ENCODE data around the gene FAM219A.
"Not testable (repeated sequence)": the region's sequence is repeated elsewhere in the genome, so short reads cannot be mapped to it uniquely, and the experiment has no call there.

The FAM219A gene

GRCh38 chr9:34446468-34446891 is 11.9 kb downstream of the FAM219A start:
- no peak for DNase-seq (ENCODE audit: low read depth in 2 of 2, low spot score in 1 of 2)

DNA sequence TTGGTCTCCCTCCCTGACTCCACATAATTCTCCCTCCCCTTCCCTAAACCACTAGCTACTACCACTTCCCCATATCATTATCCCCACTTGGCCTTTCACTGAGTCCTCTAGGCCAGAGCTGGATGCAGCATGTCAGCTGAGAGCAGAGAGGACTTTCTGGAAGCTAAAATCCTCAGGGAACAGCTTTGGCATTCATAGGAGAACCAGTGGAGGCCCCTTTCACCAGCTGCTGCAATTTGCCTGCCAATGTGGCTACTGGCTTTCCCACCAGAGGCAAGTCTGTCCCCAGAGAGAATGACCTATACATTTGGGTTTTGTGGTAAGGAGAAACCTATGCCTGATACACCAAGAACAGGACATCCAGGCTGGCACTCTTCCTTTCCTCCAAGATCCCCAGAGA is 14.4 kb downstream of the FAM219A start:
- no peak for DNase-seq (ENCODE audit: low read depth in 2 of 2, low spot score in 1 of 2)

GRCh38 chr9:34443533-34443932 is 14.8 kb downstream of the FAM219A start:
- DNase-seq (ENCODE audit: low read depth in 2 of 2, low spot score in 1 of 2) = no peak

DNA sequence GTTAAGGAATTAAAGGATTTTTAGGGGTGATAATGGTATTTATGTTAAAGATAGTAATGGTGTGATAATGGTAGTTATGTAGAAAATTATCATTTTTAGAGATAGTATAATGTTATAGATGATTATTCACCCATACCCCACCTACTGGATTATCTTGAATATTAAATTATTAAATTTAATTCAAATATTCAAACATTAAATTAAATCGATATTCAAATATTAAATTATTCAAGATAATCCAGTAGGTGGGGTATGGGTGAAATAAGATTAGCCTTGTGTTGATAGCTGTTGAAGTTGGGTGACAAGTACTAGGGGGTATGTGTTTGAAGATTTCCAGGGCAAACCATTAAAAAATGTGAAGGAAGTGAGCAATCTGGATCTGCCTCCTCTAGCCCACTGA is 15.6 kb downstream of the FAM219A start:
- no peak for DNase-seq (ENCODE audit: low read depth in 2 of 2, low spot score in 1 of 2)

GRCh38 chr9:34440017-34440416 is 18.4 kb downstream of the FAM219A start:
- no peak for DNase-seq (ENCODE audit: low read depth in 2 of 2, low spot score in 1 of 2)

GRCh38 chr9:34438465-34438864 is 19.9 kb downstream of the FAM219A start:
- not testable (repeated sequence) for DNase-seq (ENCODE audit: low read depth in 2 of 2, low spot score in 1 of 2)

- DNase-seq (ENCODE audit: low read depth in 2 of 2, low spot score in 1 of 2) = not testable (repeated sequence)
Measured at GRCh38 chr9:34437926-34438307, 20.5 kb downstream of the FAM219A start.

GRCh38 chr9:34437006-34437925 is 21.1 kb downstream of the FAM219A start:
- DNase-seq (ENCODE audit: low read depth in 2 of 2, low spot score in 1 of 2) = peak; percentile 21 to 27

GRCh38 chr9:34431667-34432066 is 26.7 kb downstream of the FAM219A start:
- no peak for DNase-seq (ENCODE audit: low read depth in 2 of 2, low spot score in 1 of 2)

DNA sequence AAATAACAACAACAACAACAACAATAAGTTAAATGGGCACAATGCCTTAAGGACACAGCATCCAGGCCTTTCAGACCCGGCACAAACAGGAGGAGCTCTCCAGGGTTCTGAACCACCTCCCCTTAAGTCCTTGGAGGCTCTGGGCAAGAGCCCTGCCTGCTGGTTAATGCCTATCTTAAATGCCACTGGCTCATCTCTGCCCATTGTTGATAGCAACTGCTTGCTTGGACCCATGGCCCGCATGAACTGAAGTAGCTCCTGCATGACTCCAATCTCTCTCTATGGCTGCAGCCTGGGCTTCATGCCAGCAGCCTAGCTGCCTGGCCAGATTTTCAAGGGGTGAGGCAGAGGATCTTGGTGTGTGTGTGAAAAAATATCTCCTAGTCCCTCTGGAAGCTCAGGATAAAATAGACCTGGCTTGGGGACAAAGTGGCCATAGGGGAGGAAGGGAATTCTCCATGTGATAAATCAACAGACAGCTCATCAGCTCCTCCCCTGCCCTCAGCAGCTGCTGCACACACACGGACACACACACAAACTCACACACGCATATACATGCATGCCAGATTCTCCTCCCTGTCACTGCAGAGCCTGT is 27.4 kb downstream of the FAM219A start:
- DNase-seq (ENCODE audit: low read depth in 2 of 2, low spot score in 1 of 2) = no peak

- DNase-seq (ENCODE audit: low read depth in 2 of 2, low spot score in 1 of 2) = no peak
Measured at GRCh38 chr9:34428325-34428958, 29.9 kb downstream of the FAM219A start.

DNA sequence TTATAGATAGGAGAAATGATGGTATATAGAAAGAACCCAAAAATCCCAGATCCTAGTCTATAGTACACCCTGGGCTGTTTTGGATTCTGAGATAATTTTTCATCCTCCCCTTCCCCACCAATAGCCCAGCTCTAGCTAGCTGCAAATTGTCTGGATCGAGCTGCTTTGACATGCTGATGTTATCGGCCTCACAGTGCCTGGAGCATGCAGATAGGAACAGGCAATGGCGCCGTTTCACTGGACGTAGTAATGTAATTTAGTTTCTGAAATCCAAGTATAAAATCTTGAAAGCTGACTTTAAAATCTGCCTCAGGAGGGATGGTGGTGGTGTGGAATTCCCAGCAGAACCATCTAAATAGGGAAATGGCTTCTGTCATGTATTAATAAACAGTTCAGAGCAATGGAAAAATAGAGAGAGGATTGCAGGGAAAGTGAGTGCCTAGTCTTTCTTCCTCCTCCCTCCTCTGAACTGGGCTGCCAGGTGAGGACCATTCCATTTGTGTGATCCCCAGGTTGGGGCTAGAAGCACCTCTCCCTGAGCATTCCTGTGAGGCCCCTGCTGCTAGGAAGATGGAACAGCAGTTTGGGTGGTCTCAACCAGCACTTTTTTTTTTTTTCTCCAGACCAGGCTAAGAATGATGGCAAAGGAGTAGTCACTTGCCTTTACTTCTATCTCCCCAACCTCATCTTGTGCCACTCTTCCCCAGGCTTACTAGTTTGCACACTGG is 31.9 kb downstream of the FAM219A start:
- no peak for DNase-seq (ENCODE audit: low read depth in 2 of 2, low spot score in 1 of 2)

DNA sequence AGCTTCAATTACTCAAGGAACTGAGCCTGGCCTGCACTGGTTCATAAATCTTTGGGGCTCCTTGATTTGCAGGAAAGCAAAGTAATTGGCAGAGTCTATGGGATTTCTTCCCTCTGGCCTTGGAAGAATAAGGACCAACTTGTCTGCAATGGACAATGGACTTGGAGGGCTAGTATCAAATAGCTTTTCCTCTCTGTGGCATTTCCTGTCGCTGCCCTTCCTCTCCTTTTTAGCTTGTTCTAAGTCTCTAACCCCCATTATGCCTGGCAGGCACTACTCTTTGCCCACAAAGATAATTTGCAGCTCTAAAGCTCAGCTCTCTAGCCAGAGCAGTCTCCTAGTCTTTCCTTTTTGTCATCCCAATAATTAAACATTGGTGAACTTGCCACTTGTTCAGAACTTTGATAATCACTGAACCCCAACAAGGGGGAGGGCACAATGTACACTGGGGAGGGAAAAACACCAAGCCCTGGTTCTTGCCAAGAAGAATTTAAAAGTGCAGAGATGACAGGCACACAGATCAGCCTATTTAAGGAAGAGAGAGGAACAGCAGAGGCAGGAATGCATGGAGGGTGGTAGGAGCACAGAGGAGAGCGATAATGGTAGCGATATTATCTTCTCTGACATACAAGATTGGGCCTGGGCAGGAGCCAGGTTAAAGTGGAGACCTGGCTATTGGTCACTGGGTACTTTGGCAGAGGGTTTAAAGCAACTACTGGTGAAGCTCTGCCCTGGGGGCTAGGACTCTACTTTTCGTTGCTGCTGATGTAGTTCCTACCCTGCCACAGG is 38.5 kb downstream of the FAM219A start:
- DNase-seq (ENCODE audit: low read depth in 2 of 2, low spot score in 1 of 2) = no peak

DNA sequence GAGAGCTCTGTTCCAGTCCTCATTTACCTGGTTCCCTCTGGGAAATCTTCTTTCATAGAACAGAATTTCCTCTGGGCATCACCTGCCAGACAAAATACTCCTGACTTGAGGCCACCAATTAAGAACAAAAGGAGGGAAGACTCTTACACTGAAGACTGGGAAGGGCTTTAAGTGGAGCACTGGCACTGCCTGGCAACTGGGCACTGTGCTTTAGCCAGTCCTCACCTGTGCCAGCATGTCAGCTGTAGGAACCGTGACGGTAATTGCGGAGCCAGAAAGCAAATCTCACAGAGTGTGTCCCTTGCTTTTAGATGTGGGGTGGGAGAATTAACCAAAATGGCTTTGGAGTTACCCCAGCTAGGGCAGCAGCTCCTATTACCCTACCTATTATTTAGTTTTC is 40.6 kb downstream of the FAM219A start:
- DNase-seq (ENCODE audit: low read depth in 2 of 2, low spot score in 1 of 2) = no peak

DNA sequence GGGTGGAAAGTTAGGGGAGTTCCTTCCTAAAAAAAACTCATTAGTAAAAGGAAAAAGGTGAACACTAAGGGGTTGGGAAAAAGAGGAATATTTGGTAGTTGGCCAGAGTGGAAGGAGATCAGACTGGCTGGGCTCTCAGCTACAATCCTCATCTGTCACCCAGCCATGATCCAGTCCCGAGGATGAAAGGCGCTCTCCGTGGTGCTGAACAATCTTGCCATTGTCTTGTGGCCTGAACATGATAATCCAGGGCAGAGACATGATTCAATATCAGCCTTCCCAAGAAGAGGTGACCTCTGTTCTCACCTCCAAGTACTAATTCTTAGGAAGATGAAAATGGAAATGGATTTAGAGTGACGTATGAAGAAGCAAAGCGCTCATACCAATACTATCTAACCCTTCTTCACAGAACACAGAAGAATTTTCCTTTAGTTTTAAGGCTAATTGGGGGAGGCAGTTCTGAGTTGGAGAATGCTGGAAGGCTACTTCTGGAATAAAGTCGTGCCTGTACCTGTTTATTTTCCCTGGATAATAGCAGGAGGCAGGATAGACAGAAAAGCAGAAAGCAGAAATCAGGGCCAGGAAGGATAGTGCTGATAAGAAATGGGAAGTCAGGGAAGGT is 45.0 kb downstream of the FAM219A start:
- no peak for DNase-seq (ENCODE audit: low read depth in 2 of 2, low spot score in 1 of 2)

DNA sequence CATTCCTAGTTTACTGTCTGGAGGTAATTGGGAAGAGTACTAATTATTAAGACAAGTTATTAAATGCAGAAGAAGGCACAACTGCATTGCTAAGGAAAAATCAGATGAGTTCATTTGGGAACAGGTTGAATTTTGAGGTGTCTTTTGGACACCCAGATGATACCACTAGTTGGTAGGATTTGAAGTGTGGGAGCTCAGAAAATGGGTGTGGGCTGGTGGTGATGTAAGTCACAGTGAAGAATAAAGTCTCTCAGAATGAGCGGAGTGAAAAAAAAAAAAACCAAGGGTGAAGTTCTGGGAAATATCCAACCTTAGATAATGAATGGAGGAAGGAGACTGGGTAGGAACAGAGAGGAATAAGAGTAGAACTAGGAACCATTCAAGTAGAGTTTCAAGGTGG is 46.0 kb downstream of the FAM219A start:
- DNase-seq (ENCODE audit: low read depth in 2 of 2, low spot score in 1 of 2) = no peak

GRCh38 chr9:34409154-34409553 is 49.2 kb downstream of the FAM219A start:
- no peak for DNase-seq (ENCODE audit: low read depth in 2 of 2, low spot score in 1 of 2)

GRCh38 chr9:34408173-34408572 is 50.2 kb downstream of the FAM219A start:
- DNase-seq (ENCODE audit: low read depth in 2 of 2, low spot score in 1 of 2) = no peak

DNA sequence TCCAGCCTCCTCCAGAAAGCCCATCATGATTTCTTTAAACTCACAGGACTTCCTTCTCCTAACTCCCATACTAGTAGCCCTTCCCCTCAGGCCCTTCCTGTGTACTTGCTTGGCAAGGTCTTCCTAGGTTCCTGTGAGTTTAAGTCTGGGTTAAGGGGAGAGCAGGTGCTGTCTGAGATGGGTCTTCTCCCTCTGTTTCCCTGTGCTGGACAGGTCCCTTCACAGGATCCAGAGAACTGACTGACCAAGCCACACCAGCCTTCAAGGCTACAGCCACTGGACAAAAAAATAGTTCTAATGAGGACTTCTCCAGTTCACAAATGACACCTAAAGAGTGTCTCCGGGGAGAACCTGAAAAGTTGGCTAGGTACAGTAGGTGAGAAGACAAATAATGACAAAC is 52.2 kb downstream of the FAM219A start:
- DNase-seq (ENCODE audit: low read depth in 2 of 2, low spot score in 1 of 2) = no peak

DNA sequence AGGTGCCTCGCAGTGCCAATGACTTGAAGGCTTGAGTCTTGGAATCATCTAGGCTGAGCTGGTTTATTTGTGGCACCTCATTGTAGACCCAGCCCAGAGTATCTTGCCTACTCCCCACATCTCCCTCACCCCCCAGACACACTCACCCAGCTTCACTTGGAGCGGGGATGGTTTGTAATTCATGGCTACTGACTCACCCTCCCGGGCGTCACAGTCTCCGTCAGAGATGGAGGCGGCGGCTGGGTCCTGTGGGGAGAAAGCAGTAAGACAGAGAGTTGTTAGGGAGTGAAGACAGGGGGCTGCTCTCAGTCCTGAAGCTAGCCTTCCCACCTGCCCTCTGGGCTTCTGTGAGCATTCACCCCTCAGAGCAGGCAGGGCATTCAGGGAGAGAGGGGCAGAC is 52.7 kb downstream of the FAM219A start:
- no peak for DNase-seq (ENCODE audit: low read depth in 2 of 2, low spot score in 1 of 2)
